ENCODE data around the gene L3MBTL4. TPM values are rescaled to one million over a fixed set of nuclear protein-coding genes. Genes with fewer than 3 reads are reported as not detected.

Gene L3MBTL4
- total and polyA plus RNA-seq, 8 donors = 5.7 to 13.9 (median 6.9) TPM

DNA sequence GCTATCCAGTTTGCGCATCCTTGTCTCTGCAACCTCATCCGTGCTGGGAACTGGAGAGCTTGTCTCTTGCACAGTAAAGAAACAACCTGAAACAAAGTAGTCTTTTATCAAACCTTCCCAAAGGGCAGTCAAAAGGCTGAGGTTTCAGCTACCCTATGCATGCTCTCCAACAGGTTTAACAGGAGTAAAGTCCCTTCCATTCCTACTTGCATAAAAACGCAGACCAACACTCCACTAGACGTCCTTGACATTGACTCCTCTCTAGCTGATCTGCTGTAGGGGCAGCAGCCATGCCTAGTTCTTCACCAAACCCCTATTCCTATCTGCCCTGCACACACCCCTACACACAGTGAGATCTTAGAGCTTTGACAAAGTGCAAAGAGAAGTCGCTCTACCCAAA, 41.5 kb downstream of the L3MBTL4 start:
- TF ChIP-seq, protein P1, sequence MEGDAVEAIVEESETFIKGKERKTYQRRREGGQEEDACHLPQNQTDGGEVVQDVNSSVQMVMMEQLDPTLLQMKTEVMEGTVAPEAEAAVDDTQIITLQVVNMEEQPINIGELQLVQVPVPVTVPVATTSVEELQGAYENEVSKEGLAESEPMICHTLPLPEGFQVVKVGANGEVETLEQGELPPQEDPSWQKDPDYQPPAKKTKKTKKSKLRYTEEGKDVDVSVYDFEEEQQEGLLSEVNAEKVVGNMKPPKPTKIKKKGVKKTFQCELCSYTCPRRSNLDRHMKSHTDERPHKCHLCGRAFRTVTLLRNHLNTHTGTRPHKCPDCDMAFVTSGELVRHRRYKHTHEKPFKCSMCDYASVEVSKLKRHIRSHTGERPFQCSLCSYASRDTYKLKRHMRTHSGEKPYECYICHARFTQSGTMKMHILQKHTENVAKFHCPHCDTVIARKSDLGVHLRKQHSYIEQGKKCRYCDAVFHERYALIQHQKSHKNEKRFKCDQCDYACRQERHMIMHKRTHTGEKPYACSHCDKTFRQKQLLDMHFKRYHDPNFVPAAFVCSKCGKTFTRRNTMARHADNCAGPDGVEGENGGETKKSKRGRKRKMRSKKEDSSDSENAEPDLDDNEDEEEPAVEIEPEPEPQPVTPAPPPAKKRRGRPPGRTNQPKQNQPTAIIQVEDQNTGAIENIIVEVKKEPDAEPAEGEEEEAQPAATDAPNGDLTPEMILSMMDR (IDR thresholded peaks at IDR 0.05) = no peak
- Histone ChIP-seq H3K9me3 (peaks cover 0 to 9% of the 10 kb centered on the region in 2 donors), H3K4me3 (no peak overlapping the region), H3K36me3 (no peaks in the 10 kb centered on the region), H3K27ac (no peak overlapping the region), H3K27me3 (no peaks in the 10 kb centered on the region), H3K4me1 (peaks cover 4 to 5% of the 10 kb centered on the region in 2 donors)
- ATAC-seq = no peak
- intact Hi-C loops (cut with DNase I) = no loop called here
- DNase-seq = peak in 1 of 4 donors; percentile 30

GRCh38 chr18:6370886-6371635, 43.6 kb downstream of the L3MBTL4 start:
- peak; percentile 82 for ATAC-seq
- Histone ChIP-seq H3K4me3 (no peak overlapping the region), H3K9me3 (peaks cover 0 to 5% of the 10 kb centered on the region in 2 donors), H3K27me3 (no peaks in the 10 kb centered on the region), H3K27ac (no peak overlapping the region), H3K36me3 (no peaks in the 10 kb centered on the region), H3K4me1 (peaks cover 4 to 5% of the 10 kb centered on the region in 2 donors)
- intact Hi-C loops (cut with DNase I) = no loop called here
- DNase-seq = no peak
- TF ChIP-seq, protein P1 (IDR thresholded peaks at IDR 0.05) = no peak

DNA sequence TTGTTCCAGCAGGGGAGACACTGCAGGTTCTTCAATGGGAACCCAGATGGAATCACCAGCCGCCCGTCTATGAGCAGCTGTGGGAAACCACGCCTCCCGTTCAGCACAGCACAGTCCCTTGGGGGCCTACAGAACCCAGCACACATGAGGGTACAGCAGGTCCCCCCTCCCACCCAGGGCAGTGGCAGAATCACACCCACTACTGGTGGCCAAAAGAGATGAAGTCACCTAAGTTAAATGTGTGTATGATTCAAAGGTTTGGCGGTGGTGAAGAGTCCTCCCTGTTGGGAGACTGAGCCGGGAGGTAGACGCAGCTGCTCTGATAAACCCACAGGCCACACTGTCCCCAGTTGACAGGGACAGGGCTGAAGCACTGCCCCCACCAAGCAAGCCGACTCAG, 44.3 kb downstream of the L3MBTL4 start:
- Histone ChIP-seq H3K27me3 (no peaks in the 10 kb centered on the region), H3K9me3 (peaks cover 0 to 5% of the 10 kb centered on the region in 2 donors), H3K27ac (no peak overlapping the region), H3K4me3 (no peak overlapping the region), H3K36me3 (no peaks in the 10 kb centered on the region), H3K4me1 (peaks cover 4 to 5% of the 10 kb centered on the region in 2 donors)
- ATAC-seq (no peak), DNase-seq (no peak)
- TF ChIP-seq, protein P1 (IDR thresholded peaks at IDR 0.05) = no peak
- intact Hi-C loops (cut with DNase I) = no loop called here

DNA sequence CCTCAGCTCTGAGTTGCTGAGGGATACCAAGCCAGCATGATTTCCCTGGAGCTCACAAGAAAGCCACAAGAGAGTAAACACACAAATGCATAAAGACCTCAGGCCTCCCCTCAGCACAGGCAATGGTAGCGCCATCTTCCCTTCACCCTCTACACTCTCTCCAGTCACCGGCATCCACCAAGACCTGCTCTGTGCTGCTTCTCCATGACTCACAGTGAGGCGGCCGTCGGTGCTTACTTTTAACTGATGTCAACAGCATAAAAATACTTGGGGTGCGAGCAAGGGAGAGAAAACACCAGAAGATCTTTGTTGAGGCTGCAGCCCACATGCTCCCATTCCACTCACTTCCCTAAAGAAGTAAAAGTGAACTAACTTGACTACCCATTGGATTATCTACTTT, 46.7 kb downstream of the L3MBTL4 start:
- peaks cover 4 to 5% of the 10 kb centered on the region in 2 donors for H3K4me1 ChIP-seq
- no peaks in the 10 kb centered on the region for H3K27me3 ChIP-seq
- DNase-seq = no peak
- H3K36me3 ChIP-seq = no peaks in the 10 kb centered on the region
- ATAC-seq = no peak
- H3K9me3 ChIP-seq = peaks cover 0 to 5% of the 10 kb centered on the region in 2 donors
- H3K4me3 ChIP-seq = no peak overlapping the region
- TF ChIP-seq, protein P1 (IDR thresholded peaks at IDR 0.05) = no peak
- intact Hi-C loops (cut with DNase I) = no loop called here
- no peak overlapping the region for H3K27ac ChIP-seq

GRCh38 chr18:6367208-6367607, 47.5 kb downstream of the L3MBTL4 start:
- DNase-seq (no peak), ATAC-seq (no peak)
- H3K36me3 ChIP-seq = no peaks in the 10 kb centered on the region
- TF ChIP-seq, protein P1 (IDR thresholded peaks at IDR 0.05) = no peak
- H3K4me3 ChIP-seq = no peak overlapping the region
- H3K9me3 ChIP-seq = peaks cover 0 to 4% of the 10 kb centered on the region in 2 donors
- intact Hi-C loops (cut with DNase I) = no loop called here
- no peaks in the 10 kb centered on the region for H3K27me3 ChIP-seq
- H3K27ac ChIP-seq = no peak overlapping the region
- peaks cover 4 to 5% of the 10 kb centered on the region in 2 donors for H3K4me1 ChIP-seq

All from left lung (tissue), 10 donors.